ENCODE results near the gene ZNF385B.

Gene ZNF385B

GRCh38 chr2:179428649-179429048 is 432.8 kb downstream of the ZNF385B start:
- no peak for DNase-seq

- no peak for DNase-seq
These were observed 434.3 kb downstream of the ZNF385B start for GRCh38 chr2:179427065-179427464.

GRCh38 chr2:179424571-179424970 is 436.8 kb downstream of the ZNF385B start:
- DNase-seq, result no peak

GRCh38 chr2:179422037-179422643 is 439.3 kb downstream of the ZNF385B start:
- no peak for DNase-seq

- no peak for DNase-seq
These were observed 443.9 kb downstream of the ZNF385B start for GRCh38 chr2:179417436-179417949.

- no peak for DNase-seq
These were observed 449.3 kb downstream of the ZNF385B start for GRCh38 chr2:179412112-179412511.

- DNase-seq, result peak in 1 of 2 experiments; percentile 36
These were observed 450.7 kb downstream of the ZNF385B start for GRCh38 chr2:179410552-179411356.

- no peak for DNase-seq
These were observed 457.8 kb downstream of the ZNF385B start for GRCh38 chr2:179403624-179404023.

GRCh38 chr2:179393481-179393880 is 467.9 kb downstream of the ZNF385B start:
- DNase-seq, result no peak

Data from cerebellar nuclear complex (tissue), 1 donor.